NCI-H187 treated with DMSO at 0.1 percent for 48 hours (cell line): ENCODE results near the gene FAM120B.
"Not testable (repeated sequence)": the region's sequence is repeated elsewhere in the genome, so short reads cannot be mapped to it uniquely, and the experiment has no call there.

Experiments used
- DNase-seq: peaks from one replicate; lab custom pipeline; 2025; lab: John Stamatoyannopoulos, UW

The FAM120B gene, protein sequence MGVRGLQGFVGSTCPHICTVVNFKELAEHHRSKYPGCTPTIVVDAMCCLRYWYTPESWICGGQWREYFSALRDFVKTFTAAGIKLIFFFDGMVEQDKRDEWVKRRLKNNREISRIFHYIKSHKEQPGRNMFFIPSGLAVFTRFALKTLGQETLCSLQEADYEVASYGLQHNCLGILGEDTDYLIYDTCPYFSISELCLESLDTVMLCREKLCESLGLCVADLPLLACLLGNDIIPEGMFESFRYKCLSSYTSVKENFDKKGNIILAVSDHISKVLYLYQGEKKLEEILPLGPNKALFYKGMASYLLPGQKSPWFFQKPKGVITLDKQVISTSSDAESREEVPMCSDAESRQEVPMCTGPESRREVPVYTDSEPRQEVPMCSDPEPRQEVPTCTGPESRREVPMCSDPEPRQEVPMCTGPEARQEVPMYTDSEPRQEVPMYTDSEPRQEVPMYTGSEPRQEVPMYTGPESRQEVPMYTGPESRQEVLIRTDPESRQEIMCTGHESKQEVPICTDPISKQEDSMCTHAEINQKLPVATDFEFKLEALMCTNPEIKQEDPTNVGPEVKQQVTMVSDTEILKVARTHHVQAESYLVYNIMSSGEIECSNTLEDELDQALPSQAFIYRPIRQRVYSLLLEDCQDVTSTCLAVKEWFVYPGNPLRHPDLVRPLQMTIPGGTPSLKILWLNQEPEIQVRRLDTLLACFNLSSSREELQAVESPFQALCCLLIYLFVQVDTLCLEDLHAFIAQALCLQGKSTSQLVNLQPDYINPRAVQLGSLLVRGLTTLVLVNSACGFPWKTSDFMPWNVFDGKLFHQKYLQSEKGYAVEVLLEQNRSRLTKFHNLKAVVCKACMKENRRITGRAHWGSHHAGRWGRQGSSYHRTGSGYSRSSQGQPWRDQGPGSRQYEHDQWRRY

DNA sequence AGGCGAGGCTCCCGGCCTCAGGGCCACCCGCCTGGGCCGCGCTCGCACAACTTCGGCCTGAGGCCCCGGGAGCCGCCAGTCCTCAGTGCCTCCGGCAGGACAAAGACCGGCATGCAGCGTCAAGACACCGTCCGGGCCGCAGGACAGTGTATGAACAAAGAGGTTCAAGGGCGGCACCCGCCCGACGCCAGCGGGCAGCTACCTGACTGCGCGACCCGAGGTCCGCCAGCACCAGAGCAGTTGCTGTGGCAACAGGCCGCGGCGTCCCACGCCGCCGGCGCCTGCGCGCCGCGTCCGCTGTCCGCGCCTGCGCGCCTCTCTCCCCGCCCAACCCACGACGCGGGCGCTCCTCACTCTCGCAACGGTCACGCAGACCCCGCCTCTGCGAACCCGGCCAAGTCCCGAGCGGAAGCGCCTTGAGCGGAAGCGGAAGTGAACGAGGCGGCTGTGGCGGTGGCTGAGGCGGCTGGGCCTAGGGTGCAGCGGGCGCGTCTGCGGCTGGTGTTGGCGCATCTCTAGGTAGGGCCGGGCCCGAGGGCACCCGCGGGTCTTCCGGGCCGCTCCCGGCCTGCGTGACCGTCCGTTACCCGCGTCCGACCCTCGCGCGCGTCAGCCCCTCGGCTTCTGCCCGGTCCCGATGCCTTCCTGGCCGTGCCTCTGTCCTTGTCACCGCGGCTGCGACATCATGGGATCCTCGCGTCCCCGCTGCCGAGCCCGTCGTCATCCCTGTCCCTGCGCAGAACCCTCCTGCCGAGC is at the start of gene FAM120B:
Gene FAM120B (plus strand): TSS at position 435 of the 756 bp plus-strand sequence. CDS start 10,633 bp downstream, outside the sequence.
- DNase-seq, result peak; percentile 43

DNA sequence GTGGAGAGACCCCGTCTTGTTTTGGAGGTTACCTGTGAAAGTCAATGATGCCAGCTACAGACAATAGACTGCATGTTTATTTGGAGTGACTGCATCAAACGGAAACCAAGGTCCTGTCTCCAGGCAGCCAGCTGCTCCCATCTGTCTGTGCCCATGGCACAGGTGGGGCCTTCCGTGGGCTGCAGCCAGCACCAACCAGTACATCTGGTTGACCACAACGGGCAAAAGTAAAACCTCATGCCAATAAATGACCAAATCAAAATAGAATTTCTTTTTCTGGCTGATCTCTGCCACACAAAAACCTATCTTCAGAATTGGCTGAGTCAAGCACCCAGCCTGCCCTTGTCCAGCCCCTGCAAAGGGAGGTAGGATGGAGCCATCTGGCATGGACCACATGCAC is 49.2 kb upstream of the FAM120B start:
- DNase-seq, result no peak

DNA sequence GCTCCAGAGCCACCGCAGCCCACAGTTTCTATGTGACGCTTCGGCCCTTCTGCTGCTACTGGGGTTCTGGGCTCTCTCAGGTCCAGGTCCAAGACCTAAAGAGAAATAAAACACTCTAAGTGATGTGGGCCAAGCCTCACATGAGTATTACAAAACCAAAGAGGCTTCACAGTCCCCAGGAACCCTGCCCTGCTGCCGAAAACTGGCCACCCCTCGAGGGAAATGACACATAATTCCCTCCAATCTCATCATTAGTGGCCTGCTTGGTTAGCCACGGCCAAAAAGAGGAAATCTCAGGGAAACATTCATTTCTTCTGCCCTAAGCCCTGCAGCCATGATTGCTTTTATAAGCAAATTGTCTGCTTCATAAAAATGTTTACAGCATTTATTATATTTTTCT is 48.2 kb upstream of the FAM120B start:
- no peak for DNase-seq

DNA sequence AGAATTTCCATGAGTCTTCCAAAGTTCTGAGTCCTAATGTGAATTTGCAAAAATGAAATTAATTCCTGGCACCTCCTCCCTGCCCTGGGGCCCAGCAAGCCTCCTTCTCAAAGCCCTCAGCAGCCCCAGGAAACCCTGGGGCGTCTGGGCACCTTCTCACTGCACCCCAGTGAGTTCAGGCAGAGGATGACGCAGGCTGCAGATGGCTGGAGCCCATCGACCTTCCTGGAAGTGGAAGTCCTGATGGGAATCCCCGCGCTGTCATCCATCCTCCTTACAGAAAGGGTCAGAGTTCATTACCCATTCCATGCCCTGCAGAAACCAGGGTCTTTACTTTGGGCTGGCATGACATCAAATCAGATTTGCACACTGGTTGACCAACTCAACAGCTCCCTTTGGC is 47.3 kb upstream of the FAM120B start:
- no peak for DNase-seq

DNA sequence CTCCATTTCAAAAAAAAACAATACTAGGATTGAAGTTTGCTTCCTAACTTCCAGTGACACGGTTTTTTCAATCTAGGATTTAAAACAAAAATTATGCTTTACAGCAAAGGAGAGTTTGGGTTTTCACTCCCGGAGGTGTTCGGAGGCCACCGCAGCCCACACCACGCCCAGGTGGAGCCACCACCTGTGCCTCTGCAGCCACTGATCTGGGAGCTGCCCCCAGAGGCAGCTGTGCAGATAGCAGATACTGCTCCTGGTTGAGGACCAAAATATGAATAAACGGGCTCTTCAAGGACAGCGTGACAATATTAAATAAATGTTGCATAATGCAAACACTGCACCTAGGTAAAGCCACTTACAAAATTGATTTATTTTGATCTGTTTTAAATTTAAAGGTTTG is 45.9 kb upstream of the FAM120B start:
- DNase-seq, result no peak

DNA sequence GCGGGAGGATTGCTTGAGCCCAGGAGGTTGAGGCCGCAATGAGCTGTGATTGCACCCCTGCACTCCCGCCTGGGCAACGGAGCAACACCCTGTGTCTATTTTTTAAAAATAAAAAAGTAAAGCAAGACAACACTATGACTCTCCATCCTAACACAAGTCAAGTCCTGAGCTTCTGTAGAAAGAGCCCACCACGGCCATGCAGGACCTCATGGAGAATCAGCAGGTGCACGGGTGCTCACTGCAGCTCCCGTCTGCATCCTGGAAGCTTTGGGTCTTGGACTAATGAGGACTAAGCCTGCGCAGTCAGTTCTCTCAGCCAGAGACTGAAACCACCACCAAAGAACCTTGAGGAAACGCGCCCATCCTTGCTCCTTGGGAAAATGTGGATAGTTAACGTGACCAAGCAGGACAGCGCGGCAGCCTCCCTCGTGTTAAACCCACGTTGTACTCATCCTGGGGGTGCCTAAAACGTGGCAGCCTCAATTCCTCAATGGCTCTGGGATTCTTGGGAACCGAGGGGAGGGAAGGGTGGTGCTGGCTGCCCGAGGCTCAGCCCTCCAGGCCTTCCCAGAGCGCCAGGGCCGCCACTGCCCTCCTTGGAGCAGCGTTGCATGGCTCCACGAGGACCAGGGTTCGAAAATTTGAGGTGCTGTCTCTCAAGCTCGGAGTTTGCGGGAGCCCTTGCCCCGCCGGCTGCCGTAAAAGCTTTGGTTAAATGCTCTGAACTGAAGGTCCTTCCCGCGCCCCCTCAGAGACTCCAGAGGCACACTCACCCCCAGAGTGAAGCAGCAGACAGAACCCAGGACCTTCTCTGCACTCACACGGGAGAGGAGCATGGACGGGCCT is 44.7 kb upstream of the FAM120B start:
- no peak for DNase-seq

DNA sequence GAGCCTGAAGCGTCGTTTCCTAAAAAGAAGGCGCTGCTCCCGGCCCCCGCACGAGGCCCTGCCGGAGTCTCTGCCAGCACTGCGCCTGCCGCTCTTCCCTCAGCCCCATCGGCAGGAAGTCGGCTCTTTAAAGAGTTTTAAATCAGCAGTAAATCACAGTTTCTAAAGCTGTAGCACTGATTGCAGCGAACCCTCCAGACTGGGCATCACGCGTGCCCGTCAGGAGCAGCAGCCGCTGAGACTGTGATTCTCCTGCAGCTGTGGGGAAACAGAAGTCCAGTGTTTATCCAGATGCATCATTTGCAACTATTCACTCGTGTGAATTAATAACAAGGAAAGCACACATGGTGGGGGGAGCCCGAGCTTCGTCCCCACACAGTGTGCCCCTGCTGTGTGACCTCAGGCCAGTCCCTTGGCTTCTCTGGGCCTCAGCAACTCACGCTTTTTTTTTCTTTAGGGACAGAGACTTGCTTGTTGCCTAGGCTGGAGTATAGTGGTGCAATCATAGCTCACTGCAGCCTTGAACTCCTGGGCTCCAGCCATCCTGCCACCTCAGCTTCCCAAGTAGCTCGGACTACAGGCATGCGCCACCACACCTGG is 44.0 kb upstream of the FAM120B start:
- DNase-seq, result no peak

DNA sequence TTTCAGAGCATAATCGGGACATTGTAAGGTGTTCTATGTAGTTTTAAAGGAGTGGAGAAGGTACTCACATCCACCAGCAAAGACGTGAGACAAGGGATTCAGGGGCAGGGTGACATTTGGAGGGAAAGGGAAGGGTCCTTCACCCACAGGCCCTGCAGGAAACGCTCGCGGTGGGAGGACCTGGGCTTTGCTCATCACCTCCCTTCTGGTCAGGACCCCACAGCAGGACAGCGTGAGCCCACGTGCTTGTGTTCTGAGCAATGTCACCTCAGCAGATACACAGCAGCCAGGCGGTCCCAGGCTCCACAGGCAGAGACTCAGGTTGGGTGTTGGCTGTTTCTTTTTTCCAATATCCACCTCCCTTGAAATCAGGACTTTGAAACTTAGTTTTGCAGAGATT is 43.1 kb upstream of the FAM120B start:
- no peak for DNase-seq

DNA sequence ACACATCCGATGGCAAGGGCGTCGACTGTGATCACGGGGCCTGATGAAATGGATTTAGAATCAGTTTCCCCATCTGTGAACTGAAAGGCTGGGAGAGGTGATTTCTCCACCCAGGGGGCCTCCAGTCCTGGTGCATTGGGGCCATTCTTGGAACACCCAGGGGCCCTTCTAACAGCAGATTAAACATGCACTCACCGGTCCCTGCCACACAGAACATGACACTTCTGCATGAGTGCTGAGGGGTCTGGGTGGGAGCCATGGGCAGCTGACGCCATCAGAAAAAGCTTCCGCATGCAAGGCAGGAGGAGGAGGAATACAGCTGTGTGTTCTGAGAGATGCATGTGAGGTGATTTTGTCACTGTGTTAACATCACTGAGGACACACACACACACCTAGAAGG is 42.5 kb upstream of the FAM120B start:
- DNase-seq, result no peak

DNA sequence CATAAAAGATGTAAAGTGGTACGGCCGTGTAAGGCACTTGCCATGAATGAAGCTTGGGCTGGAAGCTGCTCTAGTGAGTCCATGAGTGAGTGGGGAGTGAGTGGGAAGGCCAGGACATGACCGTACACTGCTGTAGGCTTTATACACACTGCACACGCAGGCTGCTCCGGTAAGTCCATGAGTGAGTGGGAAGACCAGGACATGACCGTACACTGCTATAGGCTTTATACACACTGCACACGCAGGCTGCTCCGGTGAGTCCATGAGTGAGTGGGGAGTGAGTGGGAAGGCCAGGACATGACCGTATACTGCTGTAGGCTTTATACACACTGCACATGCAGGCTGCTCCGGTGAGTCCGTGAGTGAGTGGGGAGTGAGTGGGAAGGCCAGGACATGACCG is 41.9 kb upstream of the FAM120B start:
- not testable (repeated sequence) for DNase-seq

DNA sequence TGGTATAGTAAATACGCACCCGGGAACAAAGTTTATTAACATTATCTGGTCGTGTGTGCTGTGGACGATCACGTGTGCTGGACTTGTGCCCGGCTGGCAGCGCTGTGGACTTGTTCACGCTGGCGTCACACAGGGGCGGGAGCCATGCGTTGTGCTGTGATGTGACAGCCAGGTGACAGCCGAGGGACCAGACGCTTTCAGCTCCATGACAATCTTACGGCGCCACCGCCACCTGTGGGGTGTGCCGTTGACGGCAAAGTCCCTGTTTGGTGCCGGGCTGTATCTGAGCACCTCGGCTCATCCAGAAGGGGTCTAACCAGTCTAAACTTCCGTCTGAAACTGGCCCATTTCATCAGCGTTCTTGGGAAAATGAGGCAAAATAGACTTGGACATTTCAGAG is 40.9 kb upstream of the FAM120B start:
- no peak for DNase-seq

DNA sequence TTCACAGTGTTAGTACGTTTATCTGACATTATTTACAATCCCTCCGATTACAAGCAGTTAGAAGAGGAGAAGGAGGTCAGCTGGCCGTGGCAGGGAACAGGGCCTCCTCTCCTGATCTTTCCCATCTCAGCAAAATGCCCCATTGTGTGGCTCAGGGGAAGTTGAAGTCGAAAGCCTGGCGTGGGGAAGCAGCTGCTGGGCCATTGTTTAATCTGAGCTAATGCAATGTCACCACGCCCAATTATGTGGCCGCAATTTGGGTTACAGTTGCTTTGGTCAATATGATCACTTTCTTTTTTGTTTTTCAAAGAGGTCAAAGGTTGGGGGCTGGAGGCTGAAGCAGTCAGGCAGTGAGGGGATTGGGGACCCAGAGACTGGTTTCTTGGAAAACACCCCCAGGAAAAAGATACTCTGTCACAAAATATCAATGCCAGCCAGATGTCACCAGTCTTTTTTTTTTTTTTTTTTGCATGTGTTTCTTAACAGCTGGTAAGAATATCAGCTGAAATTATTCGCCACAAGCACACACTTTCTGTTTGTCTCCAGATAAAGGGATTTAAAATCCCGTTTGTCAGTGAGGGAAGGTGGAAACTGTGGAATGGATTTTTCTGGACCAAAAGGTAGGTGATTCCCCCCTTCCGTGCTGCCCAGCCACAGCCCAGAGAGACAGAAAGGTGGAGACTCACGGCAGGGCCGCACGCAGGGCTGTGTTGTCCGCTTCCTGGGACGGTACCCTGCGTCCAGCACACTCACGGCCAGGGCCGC is 40.3 kb upstream of the FAM120B start:
- DNase-seq, result no peak

DNA sequence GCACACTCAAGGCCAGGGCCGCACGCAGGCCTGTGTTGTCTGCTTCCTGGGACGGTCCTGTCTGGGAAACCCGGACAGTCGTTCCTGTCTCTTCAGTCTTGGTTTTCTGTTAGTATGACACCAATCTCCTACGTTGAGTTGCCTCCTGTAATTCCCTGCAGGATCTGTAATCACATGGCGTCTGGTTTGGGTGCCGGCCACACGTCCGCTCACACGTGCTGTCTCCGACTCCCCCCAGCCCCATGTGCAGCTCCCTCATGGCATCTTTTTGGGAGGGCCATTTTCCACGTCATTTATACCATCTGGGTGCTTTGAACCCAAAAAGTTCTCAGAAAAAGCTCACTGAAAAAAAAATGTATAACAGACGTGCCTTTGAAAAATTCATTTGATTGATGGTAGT is 38.9 kb upstream of the FAM120B start:
- DNase-seq, result no peak

DNA sequence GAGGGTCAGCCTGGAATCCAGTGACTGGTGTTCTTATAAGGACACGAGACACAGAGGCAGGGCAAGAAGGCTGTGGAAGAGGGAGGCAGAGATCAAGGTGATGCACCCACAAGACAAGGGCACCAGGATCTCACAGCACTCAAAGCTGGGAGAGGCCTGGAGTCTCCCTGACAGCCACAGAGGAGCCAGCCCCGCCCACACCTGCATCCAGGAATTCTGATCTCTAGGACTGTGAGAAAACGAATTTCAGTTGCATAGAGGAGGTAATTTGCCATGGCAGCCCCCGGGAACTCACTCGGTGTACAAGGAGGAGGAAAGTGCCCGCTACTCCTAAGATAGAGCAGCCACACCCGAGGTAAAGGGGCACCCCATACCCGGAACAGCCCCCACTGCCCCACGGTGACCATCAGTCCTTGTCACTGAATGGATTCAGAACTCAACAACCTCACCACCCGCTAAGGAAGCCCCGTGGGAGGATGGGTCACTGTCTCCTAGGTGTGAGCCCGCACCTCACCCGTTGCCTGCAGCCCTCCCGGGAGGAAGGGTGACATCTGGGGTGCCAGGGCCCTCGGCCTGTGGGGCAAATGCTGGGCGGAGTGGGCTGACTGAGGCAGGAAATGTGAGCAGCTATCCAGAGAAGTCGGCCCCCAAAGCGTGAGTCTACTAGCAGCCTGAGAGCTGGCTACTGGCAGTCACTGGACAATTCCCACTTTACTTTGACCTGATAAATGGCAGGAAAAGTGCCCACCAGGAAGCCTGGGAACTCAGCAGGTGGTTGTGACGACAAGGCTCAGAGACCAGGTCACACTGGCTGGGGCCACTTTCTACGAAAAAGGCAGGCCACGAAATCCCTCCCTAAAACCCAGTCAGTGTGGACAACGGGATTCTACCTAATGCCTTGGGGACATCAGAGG is 38.1 kb upstream of the FAM120B start:
- DNase-seq, result no peak

DNA sequence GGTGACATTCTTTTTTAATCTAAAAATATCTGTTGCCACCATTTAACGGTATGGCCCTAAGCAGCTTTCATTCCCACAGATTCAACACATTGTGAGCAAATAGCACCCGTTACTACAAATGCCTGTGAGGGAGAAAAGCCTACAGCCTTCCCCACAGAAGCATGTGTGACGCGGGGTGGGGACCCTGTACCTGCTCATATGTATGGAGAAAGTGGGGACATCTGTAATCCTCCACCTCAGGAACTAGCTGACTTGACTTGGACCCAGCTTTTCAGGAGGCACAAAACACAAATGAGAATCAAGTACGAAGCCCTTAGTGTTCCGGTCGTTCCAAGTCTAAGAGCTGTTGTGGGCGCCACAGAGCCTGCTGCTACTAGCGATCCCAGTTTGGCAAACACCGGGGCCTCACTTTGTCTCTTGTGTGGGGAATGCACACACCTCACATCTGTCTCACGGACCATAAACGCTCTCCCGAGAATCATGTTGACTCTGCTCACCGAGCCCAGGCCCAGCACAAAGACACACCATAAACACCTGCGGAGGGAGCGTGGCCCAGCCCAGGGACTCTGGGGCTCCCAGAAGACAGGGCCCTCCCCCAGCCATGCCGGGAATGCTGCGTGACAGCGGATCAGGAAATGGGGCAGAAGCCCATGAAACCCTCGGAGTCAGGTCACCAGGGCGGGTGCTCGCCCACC is 37.3 kb upstream of the FAM120B start:
- DNase-seq, result peak; percentile 94

DNA sequence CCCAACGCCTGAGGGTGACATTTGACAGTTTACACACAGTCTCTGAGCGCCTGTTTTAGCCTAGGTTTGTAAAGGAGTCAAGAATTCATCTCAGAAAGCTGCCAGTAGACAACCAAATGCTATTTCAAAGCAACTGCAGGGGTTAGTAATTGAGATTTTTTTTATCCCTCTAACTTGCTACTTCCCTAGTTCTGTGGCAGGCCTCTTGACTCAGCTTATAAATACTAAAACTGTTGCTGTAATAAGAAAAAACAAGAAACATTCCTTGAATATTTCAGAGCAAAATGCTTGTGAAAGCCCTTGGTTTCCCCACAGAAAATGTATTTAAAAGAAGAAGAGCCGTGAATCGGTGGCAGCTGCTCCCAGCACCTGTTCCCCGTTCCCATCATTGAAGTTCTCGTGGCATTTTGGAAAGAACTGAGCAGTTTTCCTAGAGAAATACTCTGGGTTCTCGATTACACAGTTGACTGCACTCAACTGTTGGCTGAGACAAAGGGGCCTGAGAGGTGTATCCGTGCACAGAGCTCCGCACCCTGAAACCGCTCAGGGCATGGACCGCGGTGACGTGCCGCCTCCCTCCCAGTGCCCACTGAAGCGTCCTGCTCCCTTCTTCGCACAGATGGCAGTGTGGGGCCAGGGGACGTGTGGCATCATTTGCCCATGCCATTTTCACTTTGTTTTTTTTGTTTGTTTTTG is 36.6 kb upstream of the FAM120B start:
- DNase-seq, result no peak

DNA sequence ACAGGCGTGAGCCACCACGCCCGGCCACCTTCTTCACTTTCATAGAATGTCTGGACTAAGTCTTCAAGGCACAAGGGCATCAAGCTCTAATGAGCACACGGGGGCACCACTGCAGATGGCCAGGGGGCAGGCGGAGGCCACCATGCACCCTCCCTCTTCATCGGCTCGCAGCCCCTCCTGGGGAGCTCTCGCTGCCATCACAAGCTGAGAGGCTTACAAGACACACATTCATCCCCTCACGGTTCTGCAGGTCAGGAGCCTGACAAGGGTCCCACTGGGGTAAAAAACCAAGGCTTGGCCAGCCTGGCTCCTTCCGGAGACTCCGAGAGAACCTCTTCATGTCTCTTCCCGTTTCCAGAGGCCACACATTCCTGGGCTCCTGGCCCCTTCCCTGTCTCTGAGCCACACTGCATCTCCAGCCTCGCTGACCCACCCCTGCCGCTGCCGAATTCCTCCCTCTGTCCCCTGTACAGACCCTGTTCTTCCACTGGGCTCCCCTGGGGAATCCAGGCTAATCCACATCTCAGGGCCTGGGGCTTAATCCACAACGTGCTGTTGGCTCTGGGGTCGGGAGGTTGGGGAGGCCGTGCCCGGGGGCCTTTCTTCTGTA is 35.5 kb upstream of the FAM120B start:
- no peak for DNase-seq
